Activated CD8-positive, alpha-beta memory T cell treated with anti-CD3 and anti-CD28 coated beads for 24 hours (primary cell): ENCODE measurements around the gene KLHL25.

Experiments used
- DNase-seq: peaks from one replicate; pipeline ENCODE4 v3.0.0-alpha.2; 2020

The KLHL25 gene

GRCh38 chr15:85743392-85744055, 51.2 kb downstream of the KLHL25 start:
- peak; percentile 35 for DNase-seq

- peak; percentile 38 for DNase-seq
Measured at GRCh38 chr15:85742186-85742821, 52.4 kb downstream of the KLHL25 start.

GRCh38 chr15:85741662-85742061, 53.1 kb downstream of the KLHL25 start:
- DNase-seq = no peak

- DNase-seq = peak; percentile 45
Measured at GRCh38 chr15:85741021-85741421, 53.7 kb downstream of the KLHL25 start.

- DNase-seq = no peak
Measured at GRCh38 chr15:85737061-85737460, 57.7 kb downstream of the KLHL25 start.

GRCh38 chr15:85733416-85733815, 61.3 kb downstream of the KLHL25 start:
- no peak for DNase-seq

GRCh38 chr15:85730001-85730820, 64.5 kb downstream of the KLHL25 start:
- no peak for DNase-seq

- no peak for DNase-seq
Measured at GRCh38 chr15:85727068-85727467, 67.7 kb downstream of the KLHL25 start.

GRCh38 chr15:85726454-85726853, 68.3 kb downstream of the KLHL25 start:
- no peak for DNase-seq

- no peak for DNase-seq
Measured at GRCh38 chr15:85725564-85725963, 69.2 kb downstream of the KLHL25 start.

- DNase-seq = no peak
Measured at GRCh38 chr15:85725019-85725418, 69.7 kb downstream of the KLHL25 start.

GRCh38 chr15:85723960-85724945, 70.5 kb downstream of the KLHL25 start:
- no peak for DNase-seq

- no peak for DNase-seq
Measured at GRCh38 chr15:85722374-85723152, 72.2 kb downstream of the KLHL25 start.

- DNase-seq = no peak
Measured at GRCh38 chr15:85718981-85719380, 75.7 kb downstream of the KLHL25 start.

- DNase-seq = no peak
Measured at GRCh38 chr15:85718271-85718971, 76.3 kb downstream of the KLHL25 start.

- no peak for DNase-seq
Measured at GRCh38 chr15:85717212-85717611, 77.5 kb downstream of the KLHL25 start.

GRCh38 chr15:85716261-85716660, 78.5 kb downstream of the KLHL25 start:
- DNase-seq = no peak

GRCh38 chr15:85711580-85712192, 83.0 kb downstream of the KLHL25 start:
- no peak for DNase-seq

- DNase-seq = no peak
Measured at GRCh38 chr15:85710340-85710842, 84.3 kb downstream of the KLHL25 start.
